ENCODE results near the gene PRG3. TPM values are rescaled to one million over a fixed set of nuclear protein-coding genes. Genes with fewer than 3 reads are reported as not detected.

Gene PRG3
- total RNA-seq, 1 experiment from 2014 or later: not detected

DNA sequence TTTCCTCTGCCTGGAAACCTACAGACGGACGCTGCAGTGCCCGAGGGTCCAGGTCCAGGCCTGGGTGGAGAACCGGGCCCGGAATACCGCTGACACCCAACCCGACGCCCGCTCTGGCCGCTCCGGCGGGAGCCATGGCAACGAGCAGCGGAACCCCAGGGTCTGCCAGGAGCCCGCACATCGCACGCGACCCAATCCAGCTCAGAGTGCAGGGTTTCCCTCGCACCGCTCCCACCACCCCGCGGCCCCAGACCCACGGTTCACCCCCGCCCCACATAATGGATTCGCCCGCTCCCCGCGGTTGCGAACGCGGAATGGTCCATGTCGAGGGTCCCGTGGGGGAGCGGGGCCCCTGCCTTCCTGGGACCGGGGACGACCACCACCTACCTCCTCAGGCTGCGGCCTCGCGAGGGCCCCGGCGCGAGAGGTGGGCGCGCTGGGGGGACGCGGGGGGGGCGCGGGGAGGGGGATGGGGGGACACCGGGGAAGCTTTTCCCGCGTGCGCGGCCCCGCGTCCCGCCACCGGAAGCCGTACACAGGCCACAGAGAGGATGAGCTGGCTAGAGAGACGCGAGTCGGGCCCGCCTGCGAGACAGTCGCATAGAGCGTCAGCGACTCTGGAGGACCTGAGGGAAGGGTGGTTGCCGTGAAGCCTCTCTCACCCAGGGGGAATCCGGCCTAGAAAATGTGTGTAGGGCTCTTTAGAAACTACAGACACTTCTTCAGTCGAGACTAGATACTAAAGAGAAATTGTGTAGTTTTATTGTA, 45.4 kb downstream of the PRG3 start, which contains the start of gene SSRP1:
Gene SSRP1 (minus strand): TSS at position 550 of the 768 bp plus-strand sequence. CDS start 771 bp downstream, outside the sequence.
- H3K79me2 ChIP-seq (ENCODE audit: low read length): peaks cover 51% of the 10 kb centered on the region
- TF ChIP-seq CTCF (conservative IDR thresholded peaks at IDR 0.05; ENCODE audit: low read depth, low read length) (0 out of 2 replicates have a peak, but pooled peaks have one; percentile 9), EZH2 (IDR thresholded peaks at IDR 0.05; ENCODE audit: low read length, unreplicated experiment) (no peak), EZH2phosphoT487 (IDR thresholded peaks at IDR 0.05; ENCODE audit: borderline replicate concordance, low read length) (no peak)
- POLR2A ChIA-PET (ENCODE audit: unreplicated experiment): interaction anchor here (0.6 to 1.1 kb wide), 4 partner anchors 13 to 337 kb away, joined by 3 to 7 read pairs (median 4); no protein-coding TSS in a partner anchor

GRCh38 chr11:57335023-57335342, 46.0 kb downstream of the PRG3 start:
- peaks cover 23% of the 10 kb centered on the region for H3K4me1 ChIP-seq (ENCODE audit: insufficient read depth, low read length)
- H3K9me3 ChIP-seq (ENCODE audit: low read length): no peaks in the 10 kb centered on the region
- intact Hi-C loops (cut with micrococcal nuclease): loop anchor here (1.0 kb wide), 2 partner anchors 10 to 332 kb away; no protein-coding TSS in a partner anchor
- H3K9me2 ChIP-seq (replicated peaks; ENCODE audit: low read length): no peaks in the 10 kb centered on the region
- BruUV-seq (replicated peaks): no TSS peak
- no peaks in the 10 kb centered on the region for H4K20me1 ChIP-seq (ENCODE audit: low read length)
- ChIA-PET POLR2A (ENCODE audit: unreplicated experiment) (interaction anchor here (1.1 kb wide), 1 partner anchor 24 kb away, joined by 4 read pairs; no protein-coding TSS in a partner anchor), CTCF (no interaction called here)
- no peaks in the 10 kb centered on the region for H3F3A ChIP-seq (ENCODE audit: low read length, unreplicated experiment)
- peak overlapping the region; percentile 51; the same call in 1 of the 2 replicates for H3K27ac ChIP-seq (ENCODE audit: low read length)
- H2AFZ ChIP-seq (ENCODE audit: low read length): peak overlapping the region; percentile 83
- H3K79me2 ChIP-seq (ENCODE audit: low read length): peaks cover 51% of the 10 kb centered on the region
- peak overlapping the region; percentile 87 for H3K4me3 ChIP-seq (ENCODE audit: low read length)
- H3K9ac ChIP-seq (ENCODE audit: low read length): peak overlapping the region; percentile 96
- H3K4me2 ChIP-seq (ENCODE audit: low read length): peak overlapping the region; percentile 98
- no peaks in the 10 kb centered on the region for H3K27me3 ChIP-seq (ENCODE audit: low read length)
- DNase-seq (no peak), ATAC-seq (no peak; the same call in 1 of the 2 replicates)
- H3K36me3 ChIP-seq (ENCODE audit: low read depth, low read length): peaks cover 40% of the 10 kb centered on the region
- no peak for TF ChIP-seq EZH2 (IDR thresholded peaks at IDR 0.05; ENCODE audit: low read length, unreplicated experiment)
- TF ChIP-seq EZH2phosphoT487 (IDR thresholded peaks at IDR 0.05; ENCODE audit: borderline replicate concordance, low read length): no peak
- TF ChIP-seq CTCF (conservative IDR thresholded peaks at IDR 0.05; ENCODE audit: low read depth, low read length): no peak

More for the DNA sequence above, 45.4 kb downstream of the PRG3 start, which contains the start of gene SSRP1:
- peak within 1 kb of the TSS; percentile 98 for H3K4me2 ChIP-seq (ENCODE audit: low read length)
- peak within 1 kb of the TSS; percentile 51 for H3K27ac ChIP-seq (ENCODE audit: low read length)
- no peaks in the 10 kb centered on the region for H3F3A ChIP-seq (ENCODE audit: low read length, unreplicated experiment)
- H3K4me1 ChIP-seq (ENCODE audit: insufficient read depth, low read length): peaks cover 23% of the 10 kb centered on the region
- CTCF ChIA-PET: interaction anchor here (0.6 kb wide), 1 partner anchor 13 kb away, joined by 4 read pairs; no protein-coding TSS in a partner anchor
- peak within 1 kb of the TSS; percentile 96 for H3K9ac ChIP-seq (ENCODE audit: low read length)
- H3K9me3 ChIP-seq (ENCODE audit: low read length): no peaks in the 10 kb centered on the region
- peak within 1 kb of the TSS; percentile 98 for H2AFZ ChIP-seq (ENCODE audit: low read length)
- peak within 1 kb of the TSS; percentile 87 for H3K4me3 ChIP-seq (ENCODE audit: low read length)
- no peaks in the 10 kb centered on the region for H3K27me3 ChIP-seq (ENCODE audit: low read length)
- ATAC-seq (peak; percentile 99), DNase-seq (peak; percentile 92)
- no peaks in the 10 kb centered on the region for H4K20me1 ChIP-seq (ENCODE audit: low read length)
- intact Hi-C loops (cut with micrococcal nuclease): loop anchor here (1.0 kb wide), 2 partner anchors 10 to 332 kb away; no protein-coding TSS in a partner anchor
- H3K36me3 ChIP-seq (ENCODE audit: low read depth, low read length): peaks cover 35% of the 10 kb centered on the region
- no TSS peak for BruUV-seq (replicated peaks)
- no peaks in the 10 kb centered on the region for H3K9me2 ChIP-seq (replicated peaks; ENCODE audit: low read length)
